Mucosa of stomach (tissue), 1 donor: ENCODE results near the gene SIX5.
"Not testable (repeated sequence)": the region's sequence is repeated elsewhere in the genome, so short reads cannot be mapped to it uniquely, and the experiment has no call there.

Experiments
- H3K27me3 ChIP-seq: one replicate; pipeline ENCODE4 v1.7.0; 2013; ENCODE audit warnings: mild to moderate bottlenecking, low read length; ENCODE audit not compliant: control insufficient read depth, insufficient read depth
- H3K36me3 ChIP-seq: one replicate; pipeline ENCODE4 v1.7.0; 2013; ENCODE audit warnings: low read length; ENCODE audit not compliant: control insufficient read depth, insufficient read depth
- H3K4me1 ChIP-seq: one replicate; pipeline ENCODE4 v1.7.0; 2013; ENCODE audit warnings: mild to moderate bottlenecking, low read length; ENCODE audit not compliant: control insufficient read depth, insufficient read depth
- H3K4me3 ChIP-seq: one replicate; pipeline ENCODE4 v1.7.0; 2013; ENCODE audit warnings: low read length
- H3K9ac ChIP-seq: one replicate; pipeline ENCODE4 v1.7.0; 2013; ENCODE audit warnings: mild to moderate bottlenecking, low read length, moderate library complexity
- H3K9me3 ChIP-seq: one replicate; pipeline ENCODE4 v1.7.0; 2013; ENCODE audit warnings: mild to moderate bottlenecking, low read length, moderate library complexity; ENCODE audit not compliant: control insufficient read depth
- donor health status: Pancreatic carcinoma.

Gene SIX5

DNA sequence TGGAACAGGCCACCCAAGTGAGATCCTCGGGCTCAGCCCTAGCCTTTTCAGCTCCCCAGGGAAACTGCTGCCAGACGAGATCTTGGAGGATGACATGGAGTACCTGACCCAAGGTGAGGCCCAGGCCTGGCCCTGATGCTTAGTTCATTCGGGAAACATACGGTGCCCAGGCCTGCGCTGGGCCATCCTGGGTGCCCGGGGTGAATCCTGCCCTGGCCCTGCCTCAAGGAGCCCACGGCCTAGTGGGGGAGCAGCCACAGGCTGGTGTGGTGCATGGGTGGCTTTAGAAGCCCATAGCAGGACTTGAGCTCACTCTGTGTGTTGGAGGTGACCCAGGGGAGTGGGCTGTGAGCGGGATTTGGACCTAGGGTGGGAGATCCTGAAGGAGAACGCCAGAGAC, 10.1 kb downstream of the SIX5 start:
- H3K36me3 ChIP-seq, result no peaks in the 10 kb centered on the region
- no peak overlapping the region for H3K9ac ChIP-seq
- peaks cover 8% of the 10 kb centered on the region for H3K27me3 ChIP-seq
- H3K4me1 ChIP-seq, result no peaks in the 10 kb centered on the region
- no peaks in the 10 kb centered on the region for H3K9me3 ChIP-seq
- H3K4me3 ChIP-seq, result no peak overlapping the region

DNA sequence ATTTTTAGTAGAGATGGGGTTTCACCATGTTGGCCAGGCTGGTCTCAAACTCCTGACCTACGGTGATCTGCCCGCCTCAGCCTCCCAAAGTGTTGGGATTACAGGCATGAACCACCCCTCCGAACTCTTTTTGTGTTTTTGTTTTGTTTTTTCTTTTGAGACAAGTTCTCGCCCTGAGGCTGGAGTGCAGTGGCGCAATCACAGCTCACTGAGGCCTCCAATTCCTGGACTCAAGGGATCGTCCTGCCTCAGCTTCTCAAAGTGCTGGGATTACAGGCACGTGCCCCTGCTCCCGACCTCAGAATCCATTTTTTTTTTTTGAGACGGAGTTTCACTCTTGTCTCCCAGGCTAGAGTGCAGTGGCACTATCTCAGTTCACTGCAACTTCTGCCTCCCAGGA, 11.4 kb downstream of the SIX5 start:
- Histone ChIP-seq H3K9ac (no peak overlapping the region), H3K4me1 (no peaks in the 10 kb centered on the region), H3K9me3 (no peaks in the 10 kb centered on the region), H3K4me3 (no peak overlapping the region), H3K27me3 (no peaks in the 10 kb centered on the region), H3K36me3 (no peaks in the 10 kb centered on the region)

DNA sequence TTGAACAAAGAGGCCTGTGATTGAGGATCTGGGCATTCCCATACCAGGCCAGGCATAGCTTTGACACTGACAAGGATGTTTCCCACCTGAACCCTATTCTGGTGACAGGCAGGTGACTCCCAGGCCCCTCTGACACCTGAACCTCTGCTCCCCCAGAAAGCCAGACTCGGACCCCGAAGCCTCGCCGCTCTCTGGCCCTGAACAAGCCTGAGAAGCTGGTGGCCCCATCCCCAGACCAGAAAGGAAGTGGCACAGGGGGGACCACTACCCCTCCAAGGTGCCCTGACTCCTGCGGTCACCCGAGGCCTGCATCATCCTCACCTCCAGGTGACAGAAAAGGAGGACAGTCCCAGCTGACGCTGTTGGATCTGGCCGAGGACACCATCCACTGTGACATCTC, 14.7 kb downstream of the SIX5 start:
- Histone ChIP-seq H3K9me3 (no peaks in the 10 kb centered on the region), H3K27me3 (no peaks in the 10 kb centered on the region), H3K4me3 (no peak overlapping the region), H3K36me3 (no peaks in the 10 kb centered on the region), H3K4me1 (no peaks in the 10 kb centered on the region), H3K9ac (no peak overlapping the region)

GRCh38 chr19:45753548-45753947, 15.5 kb downstream of the SIX5 start:
- H3K9ac ChIP-seq, result no peak overlapping the region
- no peaks in the 10 kb centered on the region for H3K9me3 ChIP-seq
- no peaks in the 10 kb centered on the region for H3K4me1 ChIP-seq
- H3K4me3 ChIP-seq, result no peak overlapping the region
- no peaks in the 10 kb centered on the region for H3K27me3 ChIP-seq
- H3K36me3 ChIP-seq, result no peaks in the 10 kb centered on the region

GRCh38 chr19:45752639-45753038, 16.4 kb downstream of the SIX5 start:
- Histone ChIP-seq H3K27me3 (no peaks in the 10 kb centered on the region), H3K36me3 (no peaks in the 10 kb centered on the region), H3K4me1 (no peaks in the 10 kb centered on the region), H3K9me3 (no peaks in the 10 kb centered on the region), H3K4me3 (no peak overlapping the region), H3K9ac (no peak overlapping the region)

DNA sequence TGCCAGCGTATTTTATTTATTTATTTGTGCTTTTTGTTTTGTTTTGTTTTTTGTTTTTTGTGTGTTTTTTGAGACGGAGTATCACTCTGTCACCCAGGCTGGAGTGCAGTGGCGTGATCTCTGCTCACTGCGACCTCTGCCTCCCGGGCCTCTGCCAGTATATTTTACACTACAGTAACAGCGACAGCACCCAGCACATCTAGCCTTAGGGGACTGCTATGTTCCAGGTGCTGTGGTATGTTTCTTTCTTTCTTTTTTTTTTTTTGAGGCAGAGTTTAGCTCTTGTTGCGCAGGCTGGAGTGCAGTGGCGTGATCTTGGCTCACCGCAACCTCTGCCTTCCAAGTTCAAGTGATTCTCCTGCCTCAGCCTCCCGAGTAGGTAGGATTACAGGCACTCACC, 17.6 kb downstream of the SIX5 start:
- H3K36me3 ChIP-seq, H3K9me3 ChIP-seq, H3K4me1 ChIP-seq, H3K4me3 ChIP-seq, H3K27me3 ChIP-seq, H3K9ac ChIP-seq: not testable (repeated sequence)

DNA sequence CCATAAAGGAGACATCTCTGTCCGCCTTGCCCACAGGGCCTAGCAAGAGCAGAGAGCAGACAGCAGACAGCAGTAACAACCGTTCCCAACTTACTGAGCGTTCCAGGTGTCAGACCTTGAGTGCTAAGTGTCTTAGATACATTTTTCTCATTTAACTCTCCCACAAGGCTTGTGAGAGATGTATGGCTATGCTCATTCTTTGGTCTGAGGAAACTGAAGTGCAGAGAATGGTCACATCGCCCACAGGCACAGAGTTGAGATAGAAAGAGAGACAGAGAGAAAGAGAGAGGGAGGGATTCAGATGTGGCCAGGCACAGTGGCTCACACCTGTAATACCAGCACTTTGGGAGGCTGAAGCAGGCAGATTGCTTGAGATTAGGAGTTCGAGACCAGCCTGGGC, 21.5 kb downstream of the SIX5 start:
- Histone ChIP-seq H3K27me3 (peaks cover 3% of the 10 kb centered on the region), H3K9me3 (no peaks in the 10 kb centered on the region), H3K36me3 (no peaks in the 10 kb centered on the region), H3K4me3 (no peak overlapping the region), H3K4me1 (no peaks in the 10 kb centered on the region), H3K9ac (no peak overlapping the region)

GRCh38 chr19:45746866-45747265, 22.2 kb downstream of the SIX5 start:
- H3K4me1 ChIP-seq, result no peaks in the 10 kb centered on the region
- H3K9ac ChIP-seq, result no peak overlapping the region
- H3K9me3 ChIP-seq, result no peaks in the 10 kb centered on the region
- H3K4me3 ChIP-seq, result no peak overlapping the region
- no peaks in the 10 kb centered on the region for H3K36me3 ChIP-seq
- H3K27me3 ChIP-seq, result peaks cover 3% of the 10 kb centered on the region

- no peak overlapping the region for H3K4me3 ChIP-seq
- no peaks in the 10 kb centered on the region for H3K36me3 ChIP-seq
- H3K9ac ChIP-seq, result no peak overlapping the region
- H3K9me3 ChIP-seq, result no peaks in the 10 kb centered on the region
- H3K27me3 ChIP-seq, result peaks cover 3% of the 10 kb centered on the region
- no peaks in the 10 kb centered on the region for H3K4me1 ChIP-seq
Measured at GRCh38 chr19:45745606-45746005, 23.4 kb downstream of the SIX5 start.

- no peak overlapping the region for H3K4me3 ChIP-seq
- peaks cover 3% of the 10 kb centered on the region for H3K27me3 ChIP-seq
- H3K36me3 ChIP-seq, result no peaks in the 10 kb centered on the region
- no peaks in the 10 kb centered on the region for H3K4me1 ChIP-seq
- H3K9ac ChIP-seq, result no peak overlapping the region
- no peaks in the 10 kb centered on the region for H3K9me3 ChIP-seq
Measured at GRCh38 chr19:45742969-45743368, 26.1 kb downstream of the SIX5 start.

GRCh38 chr19:45739498-45740439, 29.3 kb downstream of the SIX5 start:
- Histone ChIP-seq H3K27me3 (peaks cover 3% of the 10 kb centered on the region), H3K9me3 (no peaks in the 10 kb centered on the region), H3K9ac (no peak overlapping the region), H3K4me3 (no peak overlapping the region), H3K36me3 (no peaks in the 10 kb centered on the region), H3K4me1 (no peaks in the 10 kb centered on the region)

DNA sequence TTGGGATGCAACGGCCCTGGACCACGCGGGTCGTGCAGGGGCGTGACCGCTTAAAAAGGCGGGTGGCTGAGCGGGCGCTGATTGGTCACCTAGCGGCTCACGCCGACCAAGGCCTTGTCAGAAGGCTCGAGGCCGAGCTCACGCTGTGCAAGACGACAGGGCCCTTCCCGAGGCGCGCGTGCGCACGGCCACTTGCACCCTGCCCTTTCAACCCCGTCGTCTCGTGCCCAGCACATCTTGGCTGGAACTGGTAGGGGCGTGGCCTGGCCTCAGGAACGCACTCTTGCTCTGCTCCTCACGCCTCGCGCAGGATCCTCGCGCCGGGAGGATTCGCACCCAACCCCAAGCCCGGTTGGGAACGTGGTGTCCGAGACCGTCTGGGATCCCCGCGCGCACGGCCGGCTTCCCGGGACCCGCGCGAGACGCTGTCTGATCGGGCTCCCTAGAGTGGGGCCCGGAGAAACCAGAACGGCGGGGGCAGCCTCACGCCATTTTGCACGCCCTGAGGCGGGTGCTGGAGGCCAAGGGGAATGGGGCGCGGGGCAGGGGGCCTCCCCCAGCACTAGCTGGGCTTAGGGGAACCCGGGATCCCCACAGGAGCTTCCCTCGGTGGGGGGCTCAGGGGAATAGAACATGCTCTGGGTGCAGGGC, 35.8 kb downstream of the SIX5 start, which contains the start of gene MEIOSIN:
Gene MEIOSIN (plus strand): TSS at position 280 of the 651 bp plus-strand sequence. CDS start 1,938 bp downstream, outside the sequence.
- Histone ChIP-seq H3K36me3 (no peaks in the 10 kb centered on the region), H3K4me3 (no peak within 1 kb of the TSS), H3K9me3 (no peaks in the 10 kb centered on the region), H3K27me3 (no peaks in the 10 kb centered on the region), H3K4me1 (peaks cover 14% of the 10 kb centered on the region), H3K9ac (no peak within 1 kb of the TSS)
